Liver (tissue), 9 donors: Measurements from ENCODE around the gene CDH4. TPM values are rescaled to one million over a fixed set of nuclear protein-coding genes. Genes with fewer than 3 reads are reported as not detected.

Experiments used
- DNase-seq: peaks from one replicate; pipeline ENCODE4 v3.0.0-alpha.2; 2017; ENCODE audit warnings: low spot score
- H3K27ac ChIP-seq, 2 donors: one replicate each; pipeline ENCODE4 v1.7.0; 2013; ENCODE audit warnings: inconsistent platforms in 2 of 2, low read length in 2 of 2, control low read depth in 1 of 2, low read depth in 1 of 2, mild to moderate bottlenecking in 1 of 2
- H3K27me3 ChIP-seq, 4 donors: one replicate each; pipeline versions ENCODE4 v1.6.1 to v1.7.0; 2013; ENCODE audit warnings: low read length in 3 of 4, inconsistent platforms in 1 of 4, mild to moderate bottlenecking in 1 of 4, moderate library complexity in 1 of 4; ENCODE audit not compliant: control insufficient read depth in 4 of 4, insufficient read depth in 4 of 4
- H3K36me3 ChIP-seq, 4 donors: one replicate each; pipeline versions ENCODE4 v1.6.1 to v1.7.0; 2013; ENCODE audit warnings: low read length in 3 of 4, mild to moderate bottlenecking in 3 of 4, low read depth in 1 of 4, moderate library complexity in 1 of 4; ENCODE audit not compliant: control insufficient read depth in 4 of 4, insufficient read depth in 3 of 4
- H3K4me1 ChIP-seq, 4 donors: one replicate each; pipeline versions ENCODE4 v1.6.1 to v1.7.0; 2013; ENCODE audit warnings: low read length in 3 of 4, mild to moderate bottlenecking in 3 of 4, moderate library complexity in 1 of 4; ENCODE audit not compliant: control insufficient read depth in 4 of 4, insufficient read depth in 4 of 4
- H3K4me3 ChIP-seq, 3 donors: one replicate each; pipeline versions ENCODE4 v1.6.1 to v1.7.0; 2013; ENCODE audit warnings: low read length in 3 of 3, control low read depth in 1 of 3, low read depth in 1 of 3, mild to moderate bottlenecking in 1 of 3
- H3K9ac ChIP-seq, 2 donors: one replicate each; pipeline ENCODE4 v1.7.0; 2013; ENCODE audit warnings: low read length in 2 of 2, mild to moderate bottlenecking in 2 of 2, moderate library complexity in 2 of 2, control low read depth in 1 of 2, low read depth in 1 of 2
- H3K9me3 ChIP-seq, 4 donors: one replicate each; pipeline versions ENCODE4 v1.6.1 to v1.7.0; 2013; ENCODE audit warnings: low read length in 3 of 4; ENCODE audit not compliant: control insufficient read depth in 4 of 4
- CTCF ChIP-seq: fragments of 150-350 bp; IDR thresholded peaks from 2 replicates; pipeline ENCODE4 v1.5.1; 2017; ENCODE audit warnings: improper control_type of control experiment, low read depth, low read length; ENCODE audit not compliant: missing input control
- EGR1 ChIP-seq, 2 donors: IDR thresholded peaks; 2 replicates each; pipeline ENCODE4 v1.6.1; 2016 to 2018; ENCODE audit warnings: antibody characterized with exemption in 2 of 2, low read depth in 2 of 2
- FOXA1 ChIP-seq: IDR thresholded peaks from 2 replicates; pipeline ENCODE4 v1.6.1; 2016; ENCODE audit warnings: antibody characterized with exemption
- FOXA2 ChIP-seq: IDR thresholded peaks from 2 replicates; pipeline ENCODE4 v1.6.1; 2016; ENCODE audit warnings: antibody characterized with exemption
- GABPA ChIP-seq, 2 donors: IDR thresholded peaks in 1 of 2; conservative IDR thresholded peaks in 1 of 2; 2 replicates each; pipeline ENCODE4 v1.6.1; 2016; ENCODE audit warnings: antibody characterized with exemption in 2 of 2, mild to moderate bottlenecking in 1 of 2, moderate library complexity in 1 of 2
- HNF4A ChIP-seq, 2 donors: conservative IDR thresholded peaks; 2 replicates each; pipeline ENCODE4 v1.6.1; 2016; ENCODE audit warnings: antibody characterized with exemption in 2 of 2, mild to moderate bottlenecking in 2 of 2
- HNF4G ChIP-seq: IDR thresholded peaks from 2 replicates; pipeline ENCODE4 v1.6.1; 2016; ENCODE audit warnings: antibody characterized with exemption
- MAX ChIP-seq: IDR thresholded peaks from 2 replicates; pipeline ENCODE4 v1.6.1; 2016; ENCODE audit warnings: antibody characterized with exemption
- NR2F2 ChIP-seq: IDR thresholded peaks from 2 replicates; pipeline ENCODE4 v1.6.1; 2016; ENCODE audit warnings: antibody characterized with exemption
- RAD21 ChIP-seq, 2 donors: IDR thresholded peaks; 2 replicates each; pipeline ENCODE4 v1.6.1; 2016; ENCODE audit warnings: antibody characterized with exemption in 2 of 2, mild to moderate bottlenecking in 2 of 2
- REST ChIP-seq: IDR thresholded peaks from 2 replicates; pipeline ENCODE4 v1.6.1; 2016; ENCODE audit warnings: antibody characterized with exemption, mild to moderate bottlenecking
- RXRA ChIP-seq, 2 donors: IDR thresholded peaks; 2 replicates each; pipeline ENCODE4 v1.6.1; 2017 to 2018; ENCODE audit warnings: antibody characterized with exemption in 2 of 2, mild to moderate bottlenecking in 1 of 2
- SP1 ChIP-seq: IDR thresholded peaks from 2 replicates; pipeline ENCODE4 v1.6.1; 2018; ENCODE audit warnings: antibody characterized with exemption, mild to moderate bottlenecking
- TAF1 ChIP-seq: conservative IDR thresholded peaks from 2 replicates; pipeline ENCODE4 v1.6.1; 2016; ENCODE audit warnings: antibody characterized with exemption, mild to moderate bottlenecking
- WGBS: extraction: QIAGEN DNeasy Blood & Tissue Kit; methylation state at CpG from one replicate; pipeline ENCODE4 v1.1.7; 2013; 5-methylcytosine and 5-hydroxymethylcytosine counted together
- polyA plus RNA-seq, 2 donors: library from polyadenylated mRNA; stranded (reverse) in 1 of 2; unstranded in 1 of 2; fragments of 200-250 nt in 1 of 2; fragments of >200 nt in 1 of 2; fragmentation: Nextera tagmentation in 1 of 2; extraction: Ambion mirVana in 1 of 2; gene quantifications; one replicate each; pipeline versions ENCODE4 v1.2.1 to v1.2.3, GENCODE V29; 2013 to 2015
- total RNA-seq, 2 donors: library from RNA; depleted of rRNA; stranded (reverse); fragments of >200 nt; gene quantifications; one replicate each; pipeline ENCODE4 v1.2.3, GENCODE V29; 2014
- donor health status: healthy.
- donor health status: healthy.
- donor health status: healthy.
- donor health status: healthy.
- donor health status: healthy.

The CDH4 gene
- total and polyA plus RNA-seq, 4 donors: 0.03 to 0.25 (median 0.19) TPM; not detected in 1

- H3K9me3 ChIP-seq: peaks cover 0 to 4% (median 0%) of the 10 kb centered on the region in 4 donors
- H3K27ac ChIP-seq: no peak overlapping the region
- no peaks in the 10 kb centered on the region for H3K36me3 ChIP-seq
- TF ChIP-seq HNF4G: no peak
- no peak for TF ChIP-seq REST
- no peak for TF ChIP-seq TAF1
- TF ChIP-seq SP1: no peak
- TF ChIP-seq MAX: no peak
- TF ChIP-seq RXRA (IDR thresholded peaks at IDR 0.05): no peak
- no peak for TF ChIP-seq EGR1 (IDR thresholded peaks at IDR 0.05; ENCODE audit: low read depth in 2 of 2)
- TF ChIP-seq FOXA2: no peak
- no peak for TF ChIP-seq GABPA (IDR thresholded peaks at IDR 0.05 in 1 of 2, conservative IDR thresholded peaks at IDR 0.05 in 1 of 2)
- no peak for DNase-seq
- H3K9ac ChIP-seq: no peak overlapping the region
- no peak overlapping the region for H3K4me3 ChIP-seq
- 65% methylated on average over 7 of the region's 7 CpGs for WGBS
- H3K27me3 ChIP-seq: peaks cover 0 to 17% (median 4%) of the 10 kb centered on the region in 4 donors
- H3K4me1 ChIP-seq: peaks cover 0 to 16% (median 2%) of the 10 kb centered on the region in 4 donors
Observed at GRCh38 chr20:61256824-61257223, 4.8 kb downstream of the CDH4 start.

- Histone ChIP-seq H3K9me3 (peaks cover 0 to 4% (median 0%) of the 10 kb centered on the region in 4 donors), H3K9ac (no peak overlapping the region), H3K36me3 (no peaks in the 10 kb centered on the region), H3K4me3 (no peak overlapping the region), H3K4me1 (peaks cover 0 to 12% (median 1%) of the 10 kb centered on the region in 4 donors), H3K27ac (no peak overlapping the region), H3K27me3 (peaks cover 0 to 17% (median 0%) of the 10 kb centered on the region in 4 donors)
- TF ChIP-seq REST (no peak), SP1 (no peak), HNF4G (no peak), FOXA1 (no peak), MAX (no peak), TAF1 (no peak), RXRA (IDR thresholded peaks at IDR 0.05) (no peak), FOXA2 (no peak), RAD21 (IDR thresholded peaks at IDR 0.05) (no peak), EGR1 (IDR thresholded peaks at IDR 0.05; ENCODE audit: low read depth in 2 of 2) (no peak), GABPA (IDR thresholded peaks at IDR 0.05 in 1 of 2, conservative IDR thresholded peaks at IDR 0.05 in 1 of 2) (no peak), NR2F2 (no peak), CTCF (no peak), HNF4A (conservative IDR thresholded peaks at IDR 0.05) (no peak)
- DNase-seq: no peak
- 69% methylated on average over 20 of the region's 20 CpGs for WGBS
Observed at GRCh38 chr20:61257611-61258010, 5.5 kb downstream of the CDH4 start.
